Omental fat pad (tissue), 4 donors: ENCODE data around the gene CYB561D1. TPM values are rescaled to one million over a fixed set of nuclear protein-coding genes. Genes with fewer than 3 reads are reported as not detected.

Experiments
- ATAC-seq: fragments of 150-250 bp; one replicate; pipeline ENCODE4 v1.9.1; 2016; ENCODE audit warnings: mild to moderate bottlenecking, moderate library complexity; ENCODE audit not compliant: low FRiP score
- DNase-seq: peaks from one replicate; pipeline ENCODE4 v3.0.0-alpha.2; 2019; ENCODE audit warnings: low spot score
- CTCF ChIP-seq, 3 donors: fragments of 450-650 bp; IDR thresholded peaks; one replicate each; pipeline ENCODE4 v1.5.1; 2016 to 2017; ENCODE audit warnings: antibody characterized with exemption in 3 of 3, mild to moderate bottlenecking in 3 of 3, moderate library complexity in 2 of 3
- total RNA-seq, 4 donors: library from RNA; depleted of rRNA; stranded (reverse); fragments of >200 nt; gene quantifications; one replicate each; pipeline ENCODE4 v1.1.0, GENCODE V29; 2016

CYB561D1 gene
- total RNA-seq, 4 donors from 2014 or later: 6.1 to 12.0 (median 8.4) TPM

DNA sequence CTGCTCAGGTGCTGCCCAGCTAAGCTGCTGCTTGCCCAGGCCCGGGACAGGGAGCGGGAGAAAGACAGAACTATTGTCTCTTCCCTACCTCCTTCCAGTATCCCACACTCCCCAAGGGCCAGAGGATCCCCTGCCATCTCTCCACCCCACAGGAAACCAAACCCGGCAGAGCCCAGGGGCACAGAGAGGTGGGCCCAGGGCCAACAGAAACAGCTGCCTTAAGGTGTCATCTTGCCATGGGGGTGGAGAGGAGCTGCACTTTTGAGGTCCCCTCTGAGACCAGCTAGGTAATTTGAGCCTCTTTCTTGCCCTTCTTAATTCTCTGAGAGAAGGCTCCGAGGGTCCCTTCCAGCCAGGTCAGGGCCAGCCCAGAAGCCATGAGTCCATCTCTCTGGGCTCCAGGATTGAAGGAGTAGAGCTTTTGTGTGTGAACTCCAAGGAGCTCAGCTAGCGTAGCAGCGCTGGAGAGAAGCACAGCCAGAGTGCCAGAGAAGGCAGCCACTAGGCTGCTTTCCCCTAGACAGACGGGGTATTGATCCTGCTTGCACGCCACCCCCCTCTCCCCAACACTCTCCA lies 36.1 kb downstream of the CYB561D1 start:
- DNase-seq: no peak
- no peak for ATAC-seq
- no peak for TF ChIP-seq CTCF (IDR thresholded peaks at IDR 0.05)

DNA sequence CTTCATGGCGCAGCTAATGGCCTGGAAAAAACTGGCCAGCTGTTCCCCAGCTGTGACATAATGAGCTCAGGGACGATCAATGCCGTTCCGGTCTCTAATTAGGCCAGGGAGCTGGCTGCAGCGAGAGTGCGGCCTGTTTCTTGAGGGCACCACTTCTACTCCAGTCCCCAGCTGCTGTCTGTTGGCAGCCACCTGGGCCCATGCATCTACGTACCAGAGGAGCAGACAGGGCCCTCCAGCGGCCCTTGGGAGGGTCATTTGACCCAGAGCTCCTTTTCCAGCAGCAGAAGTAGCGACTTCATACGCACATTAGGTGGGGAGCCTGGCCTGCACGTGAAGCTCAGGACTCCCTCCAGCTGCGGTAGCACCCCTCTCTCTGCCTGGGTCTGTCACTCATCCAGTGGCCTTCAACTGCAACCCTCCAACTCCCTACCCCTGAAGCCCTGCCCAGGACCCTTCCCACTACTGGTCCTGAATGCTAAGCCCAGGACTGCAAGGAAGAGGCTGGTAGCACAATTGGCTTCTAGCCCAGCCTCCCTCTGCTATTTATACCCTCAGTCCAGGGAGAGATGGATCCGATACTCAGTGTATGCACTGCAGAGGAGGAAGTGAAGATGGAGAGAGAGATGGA lies 36.7 kb downstream of the CYB561D1 start:
- DNase-seq: no peak
- no peak for ATAC-seq
- no peak for TF ChIP-seq CTCF (IDR thresholded peaks at IDR 0.05)

DNA sequence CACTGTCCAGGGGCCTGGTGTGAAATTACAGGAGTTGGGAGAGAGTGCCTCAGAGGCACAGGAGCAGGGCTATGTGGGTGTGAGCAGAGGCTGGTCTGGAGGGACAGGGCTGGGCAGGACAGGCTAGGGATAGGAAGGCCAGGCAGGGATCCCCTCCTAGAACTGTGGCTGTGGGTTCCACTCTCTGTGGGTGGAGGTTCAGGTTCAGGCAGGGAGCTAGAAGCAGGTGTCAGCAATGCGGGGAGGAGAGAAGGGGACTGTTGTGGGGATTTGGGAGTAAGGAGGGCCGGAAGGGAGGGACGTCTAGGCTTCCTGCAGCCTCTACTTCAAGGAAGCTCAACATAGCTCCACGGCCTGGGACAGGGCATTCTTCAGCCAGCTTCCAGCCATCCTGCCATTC lies 37.5 kb downstream of the CYB561D1 start:
- DNase-seq (no peak), ATAC-seq (no peak)
- TF ChIP-seq CTCF (IDR thresholded peaks at IDR 0.05): no peak

GRCh38 chr1:109531826-109532364 lies 38.0 kb downstream of the CYB561D1 start:
- no peak for DNase-seq
- no peak for TF ChIP-seq CTCF (IDR thresholded peaks at IDR 0.05)
- ATAC-seq: no peak

GRCh38 chr1:109532365-109533136 lies 38.7 kb downstream of the CYB561D1 start:
- ATAC-seq (peak; percentile 74), DNase-seq (peak; percentile 82)
- peak in 2 of 3 donors; percentile 51 to 96 for TF ChIP-seq CTCF (IDR thresholded peaks at IDR 0.05)

DNA sequence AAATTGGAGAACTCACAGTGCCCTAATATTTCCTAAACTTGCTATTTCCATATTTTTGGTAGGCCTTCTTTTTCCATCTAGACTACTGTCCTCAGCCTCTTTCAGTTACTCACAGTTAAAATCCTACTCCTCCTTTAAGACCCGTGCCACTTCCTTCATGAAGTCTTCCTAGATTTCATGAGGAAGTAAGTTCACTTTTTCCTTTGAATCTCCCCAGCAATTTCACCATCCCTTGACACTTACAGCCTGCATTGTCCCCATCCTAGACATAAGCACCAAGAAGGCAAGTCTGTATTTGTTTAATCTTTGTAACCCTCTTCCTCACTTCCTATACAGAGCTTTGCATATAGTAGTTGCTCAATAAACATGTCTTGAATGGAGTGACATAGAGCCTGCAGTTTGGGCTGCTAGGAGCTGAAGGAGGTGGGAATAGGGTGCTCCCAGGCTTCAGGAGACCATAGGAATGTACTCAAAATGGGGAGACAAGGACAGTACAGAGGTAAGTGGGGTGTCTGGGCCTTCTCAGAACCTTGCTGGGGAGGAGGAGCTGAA lies 40.5 kb downstream of the CYB561D1 start:
- DNase-seq (no peak), ATAC-seq (no peak)
- no peak for TF ChIP-seq CTCF (IDR thresholded peaks at IDR 0.05)
